Neural progenitor cell (in vitro differentiated cells): ENCODE measurements around the gene HSP90AB1.

ENCODE experiments used
- EZH2 ChIP-seq: fragments of 200-600 bp; sonication (generic); IDR thresholded peaks from 2 replicates; pipeline ENCODE4 v1.6.1; 2017; ENCODE audit warnings: antibody characterized with exemption, mild to moderate bottlenecking, moderate library complexity
- EZH2phosphoT487 ChIP-seq: fragments of 200-600 bp; sonication (generic); IDR thresholded peaks from 2 replicates; pipeline ENCODE4 v1.6.1; 2017; ENCODE audit warnings: antibody characterized with exemption
- TF ChIP-seq, protein P1 (sequence below): fragments of 200-600 bp; sonication (generic); IDR thresholded peaks from 2 replicates; pipeline ENCODE4 v1.5.1; 2017; ENCODE audit warnings: antibody characterized with exemption, mild to moderate bottlenecking

DNA sequence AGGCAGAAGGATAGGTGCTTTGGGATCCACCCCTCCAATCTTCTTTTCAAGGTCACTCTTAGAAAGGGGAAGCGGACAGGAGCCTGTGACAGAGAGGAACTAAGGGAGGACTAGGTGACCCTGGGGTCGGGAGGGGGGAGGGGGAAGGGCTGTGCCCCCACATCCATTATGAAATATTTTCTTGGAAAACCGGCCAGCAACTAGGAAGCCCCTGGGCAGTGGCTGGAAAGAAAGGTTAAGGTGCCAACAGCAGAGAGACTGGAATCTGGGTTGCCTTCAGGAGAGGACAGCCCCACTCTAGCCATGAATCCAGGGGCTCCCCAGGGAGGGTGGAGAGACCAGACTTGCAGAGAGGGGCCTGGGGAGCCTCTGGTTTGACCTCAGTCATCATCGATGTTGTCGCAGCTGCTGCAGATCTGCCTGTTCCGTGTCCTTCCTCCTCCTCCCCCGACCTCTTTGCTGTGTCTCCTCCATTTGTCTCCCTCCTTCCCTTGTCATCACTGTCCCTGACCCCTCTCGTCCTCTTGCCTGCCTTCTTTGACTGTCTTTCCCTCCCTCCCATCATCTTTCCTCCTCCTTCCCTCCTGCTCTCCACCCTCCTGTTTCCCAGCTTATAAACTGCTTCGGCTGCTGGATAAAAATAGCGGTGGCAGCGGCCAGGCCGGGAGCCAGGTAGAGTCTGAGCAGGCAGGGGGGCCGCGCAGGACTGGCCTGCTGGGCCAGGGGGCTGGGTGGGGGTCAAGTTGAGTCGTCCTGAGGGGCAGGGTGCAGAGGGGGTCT lies 20.3 kb upstream of the HSP90AB1 start:
- TF ChIP-seq EZH2 (no peak), EZH2phosphoT487 (no peak)
- TF ChIP-seq, protein P1, sequence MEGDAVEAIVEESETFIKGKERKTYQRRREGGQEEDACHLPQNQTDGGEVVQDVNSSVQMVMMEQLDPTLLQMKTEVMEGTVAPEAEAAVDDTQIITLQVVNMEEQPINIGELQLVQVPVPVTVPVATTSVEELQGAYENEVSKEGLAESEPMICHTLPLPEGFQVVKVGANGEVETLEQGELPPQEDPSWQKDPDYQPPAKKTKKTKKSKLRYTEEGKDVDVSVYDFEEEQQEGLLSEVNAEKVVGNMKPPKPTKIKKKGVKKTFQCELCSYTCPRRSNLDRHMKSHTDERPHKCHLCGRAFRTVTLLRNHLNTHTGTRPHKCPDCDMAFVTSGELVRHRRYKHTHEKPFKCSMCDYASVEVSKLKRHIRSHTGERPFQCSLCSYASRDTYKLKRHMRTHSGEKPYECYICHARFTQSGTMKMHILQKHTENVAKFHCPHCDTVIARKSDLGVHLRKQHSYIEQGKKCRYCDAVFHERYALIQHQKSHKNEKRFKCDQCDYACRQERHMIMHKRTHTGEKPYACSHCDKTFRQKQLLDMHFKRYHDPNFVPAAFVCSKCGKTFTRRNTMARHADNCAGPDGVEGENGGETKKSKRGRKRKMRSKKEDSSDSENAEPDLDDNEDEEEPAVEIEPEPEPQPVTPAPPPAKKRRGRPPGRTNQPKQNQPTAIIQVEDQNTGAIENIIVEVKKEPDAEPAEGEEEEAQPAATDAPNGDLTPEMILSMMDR: no peak
